Ovary (tissue), 9 donors: ENCODE measurements around the gene SLC48A1. TPM values are rescaled to one million over a fixed set of nuclear protein-coding genes. Genes with fewer than 3 reads are reported as not detected.

Source experiments
- DNase-seq, 5 donors: peaks; one replicate each; pipeline ENCODE4 v3.0.0-alpha.2; 2019 to 2020
- H3K27ac ChIP-seq, 2 donors: fragments of 200-600 bp; one replicate each; pipeline versions ENCODE4 v1.5.1 to v1.8.0; 2019 to 2022
- H3K27me3 ChIP-seq: fragments of 200-600 bp; one replicate; pipeline ENCODE4 v1.8.0; 2022
- H3K36me3 ChIP-seq: fragments of 200-600 bp; sonication (generic); one replicate; pipeline ENCODE4 v1.5.1; 2019
- H3K4me1 ChIP-seq: one replicate; pipeline ENCODE4 v1.8.1; 2013; ENCODE audit warnings: mild to moderate bottlenecking, moderate library complexity; ENCODE audit not compliant: insufficient read depth
- H3K4me3 ChIP-seq: fragments of 200-600 bp; sonication (generic); one replicate; pipeline ENCODE4 v1.5.1; 2017
- H3K9me3 ChIP-seq, 2 donors: fragments of 200-600 bp in 1 of 2; sonication (generic) in 1 of 2; one replicate each; pipeline versions ENCODE4 v1.5.1 to v1.8.1; 2013 to 2019; ENCODE audit warnings: mild to moderate bottlenecking in 1 of 2, moderate library complexity in 1 of 2
- CTCF ChIP-seq, 3 donors: fragments of 450-650 bp in 2 of 3; fragments of 200-600 bp in 1 of 3; IDR thresholded peaks; one replicate each; pipeline versions ENCODE4 v1.5.1 to v1.8.0; 2016 to 2022; ENCODE audit warnings: antibody characterized with exemption in 3 of 3, mild to moderate bottlenecking in 1 of 3
- EP300 ChIP-seq: sonication (generic); formaldehyde crosslinking; IDR thresholded peaks from one replicate; pipeline ENCODE4 v1.6.1; 2017; ENCODE audit warnings: antibody characterized with exemption
- POLR2A ChIP-seq: fragments of 450-650 bp; IDR thresholded peaks from one replicate; pipeline ENCODE4 v1.6.1; 2017; ENCODE audit warnings: antibody characterized with exemption, mild to moderate bottlenecking, moderate library complexity
- WGBS, 3 donors: extraction: QIAGEN DNeasy Blood & Tissue Kit in 1 of 3; methylation state at CpG; one replicate each; pipeline versions ENCODE4 v1.1.5 to v1.1.7; 2013 to 2017; 5-methylcytosine and 5-hydroxymethylcytosine counted together
- intact Hi-C, 4 donors: fragments of 100-400 bp; cut with DNase I; formaldehyde crosslinking; loops; one replicate each; pipeline versions ENCODE4 v1.11.0 to v1.15.1; 2022 to 2023
- polyA plus RNA-seq, 2 donors: library from polyadenylated mRNA; stranded (reverse); fragments of 200-250 nt in 1 of 2; fragments of 350-450 nt in 1 of 2; fragmentation: Illumina TruSeq in 1 of 2; extraction: RNeasy Lipid Tissue Mini Kit (QIAGEN cat#74804) in 1 of 2; gene quantifications; one replicate each; pipeline ENCODE4 v1.2.3, GENCODE V29; 2013 to 2014
- total RNA-seq, 7 donors: library from RNA; depleted of rRNA in 2 of 7; stranded (reverse); fragments of >200 nt in 2 of 7; fragmentation: NEBNext Ultra II Directional in 3 of 7; extraction: Animal tissue kit (Norgen Biotek cat#: 25700) in 3 of 7; gene quantifications; one replicate each; pipeline versions ENCODE4 v1.1.0 to v1.2.4, GENCODE V29; 2016 to 2023
- donor health status: DM: no; HTN: no; CAD: no; lungs with moderate emphysema.
- donor health status: DM: no; HTN: no; CAD: no.
- donor health status: Bipolar disorder and iron deficiency.
- donor health status: DM: yes; HTN: yes; CAD: no.
- donor health status: DM: no; HTN: no; CAD: no.
- donor health status: DM: yes; HTN: yes; CAD: no.

SLC48A1 gene
- total and polyA plus RNA-seq, 9 donors = 24.1 to 143 (median 68.7) TPM

- intact Hi-C loops = loop anchor here in 2 of 4 donors (10.0 kb wide), 1 partner anchor 108 kb away; no protein-coding TSS in a partner anchor
- Histone ChIP-seq H3K27me3 (no peaks in the 10 kb centered on the region), H3K27ac (peak overlapping the region; percentile 93 to 96), H3K9me3 (no peaks in the 10 kb centered on the region), H3K36me3 (no peaks in the 10 kb centered on the region), H3K4me3 (no peak overlapping the region), H3K4me1 (peaks cover 28% of the 10 kb centered on the region)
- 41 to 78% (median 63%) methylated on average over 2 of the region's 2 CpGs for WGBS, 3 donors
- no peak for TF ChIP-seq CTCF (IDR thresholded peaks at IDR 0.05)
- TF ChIP-seq POLR2A = no peak
- TF ChIP-seq EP300 = no peak
- no peak for DNase-seq
Measured at GRCh38 chr12:47822401-47822800, 49.4 kb downstream of the SLC48A1 start.

- Histone ChIP-seq H3K36me3 (no peaks in the 10 kb centered on the region), H3K27me3 (no peaks in the 10 kb centered on the region), H3K9me3 (no peaks in the 10 kb centered on the region), H3K4me3 (no peak overlapping the region), H3K4me1 (peaks cover 26% of the 10 kb centered on the region), H3K27ac (peak overlapping the region; percentile 93 to 96)
- no peak for TF ChIP-seq EP300
- no peak for TF ChIP-seq CTCF (IDR thresholded peaks at IDR 0.05)
- no peak for TF ChIP-seq POLR2A
- intact Hi-C loops = loop anchor here in 2 of 4 donors (10.0 kb wide), 1 partner anchor 108 kb away; no protein-coding TSS in a partner anchor
- 89 to 94% (median 92%) methylated on average over 3 of the region's 3 CpGs for WGBS, 3 donors
- DNase-seq = no peak
Measured at GRCh38 chr12:47822863-47823262, 49.8 kb downstream of the SLC48A1 start.

- peak overlapping the region in 1 of 2 donors; percentile 96 for H3K27ac ChIP-seq
- H3K4me3 ChIP-seq = no peak overlapping the region
- peak in 1 of 5 donors; percentile 60 for DNase-seq
- H3K36me3 ChIP-seq = no peaks in the 10 kb centered on the region
- no peak for TF ChIP-seq POLR2A
- no peak for TF ChIP-seq CTCF (IDR thresholded peaks at IDR 0.05)
- H3K27me3 ChIP-seq = no peaks in the 10 kb centered on the region
- intact Hi-C loops = loop anchor here in 2 of 4 donors (10.0 kb wide), 1 partner anchor 109 kb away; no protein-coding TSS in a partner anchor
- H3K4me1 ChIP-seq = peaks cover 26% of the 10 kb centered on the region
- H3K9me3 ChIP-seq = no peaks in the 10 kb centered on the region
- WGBS, 3 donors = 57 to 61% (median 58%) methylated on average over 5 of the region's 5 CpGs
Measured at GRCh38 chr12:47823422-47824086, 50.5 kb downstream of the SLC48A1 start.

GRCh38 chr12:47824198-47824597 lies 51.2 kb downstream of the SLC48A1 start:
- intact Hi-C loops = loop anchor here in 2 of 4 donors (10.0 kb wide), 1 partner anchor 109 kb away; no protein-coding TSS in a partner anchor
- Histone ChIP-seq H3K36me3 (no peaks in the 10 kb centered on the region), H3K4me1 (peaks cover 31% of the 10 kb centered on the region)

More at GRCh38 chr12:47824198-47824597, 51.2 kb downstream of the SLC48A1 start:
- Histone ChIP-seq H3K27me3 (no peaks in the 10 kb centered on the region), H3K27ac (no peak overlapping the region), H3K9me3 (no peaks in the 10 kb centered on the region), H3K4me3 (no peak overlapping the region)
- DNase-seq = no peak
- WGBS, 3 donors = 90 to 95% (median 95%) methylated on average over 2 of the region's 2 CpGs
- TF ChIP-seq POLR2A (no peak), EP300 (no peak), CTCF (IDR thresholded peaks at IDR 0.05) (no peak)
